Measurements from ENCODE around the gene STIMATE.

GRCh38 chr3:52817860-52818259 is 79.5 kb downstream of the STIMATE start:
- TF ChIP-seq CTCF (IDR thresholded peaks at IDR 0.05) (no peak), POLR2A (IDR thresholded peaks at IDR 0.05) (no peak), EP300 (IDR thresholded peaks at IDR 0.05) (no peak)
